Heart right ventricle (tissue), 16 donors: ENCODE results near the gene ETNK2. TPM values are rescaled to one million over a fixed set of nuclear protein-coding genes. Genes with fewer than 3 reads are reported as not detected.

ENCODE experiments used
- ATAC-seq, 8 donors: fragments of 200-7000 bp; cut with Tn5 transposase; one replicate each; pipeline ENCODE4 v1.9.1; 2020; ENCODE audit warnings: mild to moderate bottlenecking in 8 of 8, moderate library complexity in 8 of 8, moderate number of reproducible peaks in 1 of 8
- DNase-seq, 2 donors: peaks; one replicate each; pipeline ENCODE4 v3.0.0-alpha.2; 2020
- H3K27ac ChIP-seq, 10 donors: fragments of 200-600 bp; sonication (generic) in 2 of 10; one replicate each; pipeline versions ENCODE4 v1.5.0 to v1.8.0; 2020 to 2022; ENCODE audit warnings: mild to moderate bottlenecking in 3 of 10
- H3K27me3 ChIP-seq, 7 donors: fragments of 200-600 bp; one replicate each; pipeline ENCODE4 v1.8.0; 2021 to 2022; ENCODE audit warnings: mild to moderate bottlenecking in 2 of 7
- H3K36me3 ChIP-seq, 9 donors: fragments of 200-600 bp; sonication (generic) in 1 of 9; one replicate each; pipeline versions ENCODE4 v1.5.0 to v1.8.0; 2020 to 2022; ENCODE audit warnings: mild to moderate bottlenecking in 2 of 9
- H3K4me1 ChIP-seq, 9 donors: fragments of 200-600 bp; sonication (generic) in 1 of 9; one replicate each; pipeline versions ENCODE4 v1.5.0 to v1.8.0; 2020 to 2022; ENCODE audit warnings: mild to moderate bottlenecking in 4 of 9
- H3K4me3 ChIP-seq, 10 donors: fragments of 200-600 bp; sonication (generic) in 2 of 10; one replicate each; pipeline versions ENCODE4 v1.5.0 to v1.8.0; 2020 to 2022; ENCODE audit warnings: mild to moderate bottlenecking in 7 of 10, moderate library complexity in 2 of 10
- H3K9me3 ChIP-seq, 11 donors: fragments of 200-600 bp in 10 of 11; sonication (generic) in 2 of 11; one replicate each; pipeline versions ENCODE4 v1.5.0 to v1.8.0; 2013 to 2022; ENCODE audit warnings: mild to moderate bottlenecking in 2 of 11, control low read depth in 1 of 11, moderate library complexity in 1 of 11
- WGBS, 2 donors: extraction: QIAGEN DNeasy Blood & Tissue Kit; methylation state at CpG; one replicate each; pipeline ENCODE4 v1.1.7; 2013; ENCODE audit warnings: inconsistent platforms in 1 of 2; 5-methylcytosine and 5-hydroxymethylcytosine counted together
- intact Hi-C, 10 donors: fragments of 100-400 bp; cut with DNase I; formaldehyde crosslinking; loops; one replicate each; pipeline versions ENCODE4 v1.11.1 to v1.14.2; 2022
- polyA plus RNA-seq, 2 donors: library from polyadenylated mRNA; stranded (reverse); fragments of 200-250 nt; gene quantifications; one replicate each; pipeline ENCODE4 v1.2.3, GENCODE V29; 2013
- total RNA-seq, 10 donors: library from RNA; stranded (reverse); fragmentation: NEBNext Ultra II Directional in 3 of 10; extraction: Animal tissue kit (Norgen Biotek cat#: 25700) in 3 of 10; gene quantifications; one replicate each; pipeline versions ENCODE4 v1.2.1 to v1.2.4, GENCODE V29; 2021 to 2023
- TF ChIP-seq, protein P1 (sequence below), 9 donors: fragments of 200-600 bp; sonication (generic) in 2 of 9; IDR thresholded peaks; one replicate each; pipeline versions ENCODE4 v1.5.0 to v1.8.0; 2021 to 2022; ENCODE audit warnings: antibody characterized with exemption in 9 of 9, mild to moderate bottlenecking in 5 of 9, moderate library complexity in 1 of 9
- donor health status: Arrhythmogenic right ventricular cardiomyopathy.
- donor health status: ischemic (EF 13 %, LVEDD 7.1; RV severe dilation, severe dysfunction).
- donor health status: healthy with polysubstance abuse.
- donor health status: DM: no; HTN: yes; CAD: no.
- donor health status: DM: no; HTN: no; CAD: no.
- donor health status: ischemic (EF 25% LVEDD 6.9; RV normal size, moderate dysfunction).
- donor health status: ischemic (EF 25% LVEDD 5.7; RV mildly dilated, moderate dysfunction).
- donor health status: healthy.
- donor health status: DM: yes; HTN: yes; CAD: no.
- donor health status: Ischemic cardiomyopathy.
- donor health status: ischemic (EF 35%, LVEDD 5.7; RV mildly dilated, moderate dysfunction).
- donor health status: nonischemic (EF 11% LVEDD 7.7; RV severe dilation, severe dysfunction).
- donor health status: DM: yes; HTN: yes; CAD: no.
- donor health status: PGD.
- donor health status: ischemic (EF 29% LVEDD 5.4; RV normal size, mild dysfunction).
- donor health status: nonischemic (EF 23%, LVEDD 6.1; RV moderate dilation, normal function).

The ETNK2 gene
- total and polyA plus RNA-seq, 12 donors, result 0.47 to 5.2 (median 2.3) TPM

DNA sequence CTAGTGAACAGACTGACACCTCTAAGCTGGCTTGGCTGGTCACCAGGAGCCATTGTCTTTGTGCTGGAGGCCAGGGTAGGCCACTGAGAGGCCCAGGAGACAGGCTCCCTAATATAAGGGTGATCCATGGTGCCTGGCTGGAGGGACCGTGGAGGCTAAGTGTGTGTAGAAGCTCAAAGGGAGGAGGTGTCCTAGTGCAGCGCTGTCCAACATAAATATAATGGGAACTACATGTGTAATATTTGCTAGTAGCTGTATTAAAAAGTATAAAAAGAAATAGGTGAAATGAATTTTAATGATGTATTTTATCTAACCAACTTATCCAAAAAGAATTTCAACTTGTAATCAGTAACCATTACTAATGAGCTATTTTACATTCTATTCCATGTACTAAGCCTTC is 44.0 kb downstream of the ETNK2 start:
- ATAC-seq, result no peak
- intact Hi-C loops, result loop anchor here in 1 of 10 donors (5.0 kb wide), 1 partner anchor 36 kb away; the partner anchor contains the start of gene SOX13
- TF ChIP-seq, protein P1, sequence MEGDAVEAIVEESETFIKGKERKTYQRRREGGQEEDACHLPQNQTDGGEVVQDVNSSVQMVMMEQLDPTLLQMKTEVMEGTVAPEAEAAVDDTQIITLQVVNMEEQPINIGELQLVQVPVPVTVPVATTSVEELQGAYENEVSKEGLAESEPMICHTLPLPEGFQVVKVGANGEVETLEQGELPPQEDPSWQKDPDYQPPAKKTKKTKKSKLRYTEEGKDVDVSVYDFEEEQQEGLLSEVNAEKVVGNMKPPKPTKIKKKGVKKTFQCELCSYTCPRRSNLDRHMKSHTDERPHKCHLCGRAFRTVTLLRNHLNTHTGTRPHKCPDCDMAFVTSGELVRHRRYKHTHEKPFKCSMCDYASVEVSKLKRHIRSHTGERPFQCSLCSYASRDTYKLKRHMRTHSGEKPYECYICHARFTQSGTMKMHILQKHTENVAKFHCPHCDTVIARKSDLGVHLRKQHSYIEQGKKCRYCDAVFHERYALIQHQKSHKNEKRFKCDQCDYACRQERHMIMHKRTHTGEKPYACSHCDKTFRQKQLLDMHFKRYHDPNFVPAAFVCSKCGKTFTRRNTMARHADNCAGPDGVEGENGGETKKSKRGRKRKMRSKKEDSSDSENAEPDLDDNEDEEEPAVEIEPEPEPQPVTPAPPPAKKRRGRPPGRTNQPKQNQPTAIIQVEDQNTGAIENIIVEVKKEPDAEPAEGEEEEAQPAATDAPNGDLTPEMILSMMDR (IDR thresholded peaks at IDR 0.05), result no peak
- no peak for DNase-seq
- H3K27me3 ChIP-seq, result no peaks in the 10 kb centered on the region
- no peak overlapping the region for H3K4me3 ChIP-seq
- 85 to 86% methylated on average over 2 of the region's 2 CpGs for WGBS, 2 donors
- peaks cover 0 to 5% (median 0%) of the 10 kb centered on the region in 9 donors for H3K36me3 ChIP-seq
- no peaks in the 10 kb centered on the region for H3K9me3 ChIP-seq
- H3K27ac ChIP-seq, result peak overlapping the region in 6 of 10 donors; percentile 15 to 71 (median 58)
- peaks cover 9 to 71% (median 39%) of the 10 kb centered on the region in 9 donors for H3K4me1 ChIP-seq

DNA sequence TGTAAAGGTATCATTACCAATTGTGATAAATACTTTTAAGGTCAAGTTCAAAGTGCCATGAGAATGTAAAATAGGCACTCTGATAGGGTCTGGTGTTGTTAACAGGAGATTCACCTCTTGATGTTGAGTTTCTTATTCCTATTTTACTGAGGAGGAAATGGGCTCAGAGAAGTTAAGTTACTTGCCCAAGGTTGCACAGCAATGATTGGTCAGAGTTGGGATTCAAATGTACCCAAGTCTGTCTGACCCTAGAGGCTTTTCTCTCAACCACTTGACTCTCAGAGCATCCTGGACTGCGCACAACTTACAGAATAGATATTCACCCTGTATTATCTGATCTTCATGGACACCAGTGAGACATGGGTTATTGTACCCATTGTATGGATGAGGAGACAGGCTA is 45.0 kb downstream of the ETNK2 start:
- peaks cover 18 to 79% (median 50%) of the 10 kb centered on the region in 9 donors for H3K4me1 ChIP-seq
- TF ChIP-seq, protein P1 (IDR thresholded peaks at IDR 0.05), result no peak
- 100% methylated on average over 1 of the region's 1 CpG for WGBS, 2 donors
- no peaks in the 10 kb centered on the region for H3K27me3 ChIP-seq
- DNase-seq, result no peak
- H3K27ac ChIP-seq, result no peak overlapping the region
- intact Hi-C loops, result loop anchor here in 1 of 10 donors (5.0 kb wide), 1 partner anchor 35 kb away; the partner anchor contains the start of gene SOX13
- H3K4me3 ChIP-seq, result no peak overlapping the region
- no peaks in the 10 kb centered on the region for H3K9me3 ChIP-seq
- ATAC-seq, result no peak
- H3K36me3 ChIP-seq, result no peaks in the 10 kb centered on the region

DNA sequence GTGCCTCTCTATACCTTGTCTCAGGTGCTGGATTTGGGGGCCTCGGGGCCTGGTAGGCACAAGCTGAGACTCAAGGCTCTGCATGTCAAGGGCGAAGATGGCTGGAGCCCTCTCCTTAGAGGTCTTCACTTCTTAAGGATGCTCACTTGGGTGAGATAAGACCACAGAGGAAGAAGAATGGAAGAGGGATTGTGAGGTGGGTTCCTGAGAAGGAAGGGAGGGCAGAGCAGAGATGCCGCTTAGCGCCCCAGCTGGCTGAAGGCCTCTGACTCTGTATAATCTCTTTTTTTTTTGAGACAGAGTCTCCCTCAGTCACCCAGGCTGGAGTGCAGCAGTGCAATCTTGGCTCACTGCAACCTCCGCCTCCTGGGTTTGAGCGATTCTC is 46.7 kb downstream of the ETNK2 start:
- TF ChIP-seq, protein P1 (IDR thresholded peaks at IDR 0.05), result no peak
- intact Hi-C loops, result loop anchor here in 1 of 10 donors (2.0 to 5.0 kb wide), 2 partner anchors 33 to 60 kb away; partner anchors contain the start of gene SOX13
- no peaks in the 10 kb centered on the region for H3K36me3 ChIP-seq
- no peak for DNase-seq
- no peak overlapping the region for H3K4me3 ChIP-seq
- ATAC-seq, result no peak
- H3K9me3 ChIP-seq, result no peaks in the 10 kb centered on the region
- H3K4me1 ChIP-seq, result peaks cover 18 to 83% (median 59%) of the 10 kb centered on the region in 9 donors
- 86 to 88% methylated on average over 6 of the region's 6 CpGs for WGBS, 2 donors
- no peaks in the 10 kb centered on the region for H3K27me3 ChIP-seq
- peak overlapping the region in 9 of 10 donors; percentile 55 to 88 (median 70) for H3K27ac ChIP-seq

DNA sequence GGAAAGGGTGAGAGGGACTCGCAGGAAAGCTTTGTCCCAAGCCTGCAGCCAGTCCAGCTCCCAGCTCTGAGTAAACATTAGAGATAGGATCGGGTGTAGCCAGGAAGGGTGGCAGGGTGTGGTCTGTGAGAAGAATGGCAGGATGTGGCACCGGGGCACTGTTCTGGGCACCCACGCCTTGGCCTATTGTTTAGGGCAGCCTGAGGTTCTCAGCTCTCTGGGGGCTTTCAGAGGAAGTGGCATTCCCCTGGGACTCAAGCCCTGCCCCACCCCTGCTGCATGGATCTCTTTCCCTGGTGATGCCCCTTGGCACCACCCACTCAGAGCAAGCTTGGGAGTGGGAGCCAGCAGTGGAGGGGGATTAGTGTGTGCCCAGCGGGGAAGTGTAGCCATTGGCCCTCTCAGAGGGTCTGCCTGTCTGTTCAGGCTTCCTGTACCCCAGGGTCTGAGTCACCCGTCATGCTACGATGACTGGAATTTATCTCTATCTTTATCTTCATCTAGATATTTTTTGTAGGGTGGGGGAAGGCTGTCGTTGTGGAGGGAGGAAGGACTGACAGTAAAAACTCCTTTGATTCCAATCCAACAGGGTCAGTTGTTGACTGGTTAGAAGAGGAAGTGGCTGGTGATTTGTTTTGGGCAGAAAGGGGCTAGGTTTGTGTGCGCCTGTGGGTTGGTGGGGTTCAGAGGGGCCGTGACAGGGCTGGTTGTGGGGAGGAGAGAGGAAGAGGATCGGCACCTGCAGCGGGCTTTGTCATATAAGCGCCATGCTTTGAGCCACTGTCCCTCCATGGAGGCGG is 47.3 kb downstream of the ETNK2 start:
- peaks cover 18 to 85% (median 58%) of the 10 kb centered on the region in 9 donors for H3K4me1 ChIP-seq
- intact Hi-C loops, result loop anchor here in 1 of 10 donors (2.0 to 5.0 kb wide), 2 partner anchors 32 to 60 kb away; partner anchors contain the start of gene SOX13
- 66 to 74% methylated on average over 14 of the region's 14 CpGs for WGBS, 2 donors
- H3K27ac ChIP-seq, result peak overlapping the region; percentile 18 to 88 (median 68)
- TF ChIP-seq, protein P1 (IDR thresholded peaks at IDR 0.05), result no peak
- H3K27me3 ChIP-seq, result no peaks in the 10 kb centered on the region
- peak overlapping the region in 1 of 10 donors; percentile 7 for H3K4me3 ChIP-seq
- DNase-seq (peak; percentile 32 to 54), ATAC-seq (peak in 7 of 8 donors; percentile 40 to 80 (median 53))
- no peaks in the 10 kb centered on the region for H3K9me3 ChIP-seq
- no peaks in the 10 kb centered on the region for H3K36me3 ChIP-seq
